Calu3 (cell line): Measurements from ENCODE around the gene AKT3. TPM values are rescaled to one million over a fixed set of nuclear protein-coding genes. Genes with fewer than 3 reads are reported as not detected.
"Not testable (repeated sequence)": the region's sequence is repeated elsewhere in the genome, so short reads cannot be mapped to it uniquely, and the experiment has no call there.

Experiments used
- BruUV-seq: library from RNA; stranded (reverse); fragments of 400-500 nt; replicated peaks from 2 replicates; lab custom pipeline; 2021; lab: Mats Ljungman, UMichigan
- CTCF ChIA-PET: fragments of 300-600 bp; sonication (Branson Sonifier 250); formaldehyde crosslinking; loops from one replicate; lab custom pipeline; 2022; ENCODE audit warnings: antibody characterized with exemption; lab: Charles Lee
- DNase-seq: peaks from one replicate; pipeline ENCODE4 v3.0.0; 2022
- H3K27ac Mint-ChIP-seq: one replicate; pipeline ENCODE4 v1.8.0; 2022; ENCODE audit warnings: mixed read lengths; ENCODE audit not compliant: unreplicated experiment
- H3K27me3 Mint-ChIP-seq: one replicate; pipeline ENCODE4 v1.8.0; 2022; ENCODE audit warnings: mixed read lengths; ENCODE audit not compliant: unreplicated experiment
- H3K36me3 Mint-ChIP-seq: one replicate; pipeline ENCODE4 v1.8.0; 2022; ENCODE audit warnings: mild to moderate bottlenecking, moderate library complexity, mixed read lengths; ENCODE audit not compliant: insufficient read depth, unreplicated experiment
- H3K4me1 Mint-ChIP-seq: one replicate; pipeline ENCODE4 v1.8.0; 2022; ENCODE audit warnings: mild to moderate bottlenecking, low read depth, mixed read lengths; ENCODE audit not compliant: unreplicated experiment
- H3K4me3 Mint-ChIP-seq: one replicate; pipeline ENCODE4 v1.8.0; 2022; ENCODE audit warnings: mild to moderate bottlenecking, low read depth, moderate library complexity, mixed read lengths; ENCODE audit not compliant: unreplicated experiment
- H3K9me3 Mint-ChIP-seq: one replicate; pipeline ENCODE4 v1.8.0; 2022; ENCODE audit warnings: low read depth, mixed read lengths; ENCODE audit not compliant: unreplicated experiment
- intact Hi-C: fragments of 100-400 bp; cut with micrococcal nuclease; formaldehyde crosslinking; loops from one replicate; pipeline ENCODE4 v1.10.0; 2022; ENCODE audit not compliant: unreplicated experiment
- total RNA-seq: library from RNA; stranded (reverse); gene quantifications from 2 replicates; pipeline ENCODE4 v1.2.3, GENCODE V29; 2022
- TF ChIP-seq, protein P1 (sequence below): fragments of 200-600 bp; IDR thresholded peaks from one replicate; pipeline ENCODE4 v1.8.0; 2022; ENCODE audit warnings: antibody characterized with exemption; ENCODE audit not compliant: unreplicated experiment

AKT3 gene
- total RNA-seq, 1 experiment from 2014 or later = 81.2 TPM

DNA sequence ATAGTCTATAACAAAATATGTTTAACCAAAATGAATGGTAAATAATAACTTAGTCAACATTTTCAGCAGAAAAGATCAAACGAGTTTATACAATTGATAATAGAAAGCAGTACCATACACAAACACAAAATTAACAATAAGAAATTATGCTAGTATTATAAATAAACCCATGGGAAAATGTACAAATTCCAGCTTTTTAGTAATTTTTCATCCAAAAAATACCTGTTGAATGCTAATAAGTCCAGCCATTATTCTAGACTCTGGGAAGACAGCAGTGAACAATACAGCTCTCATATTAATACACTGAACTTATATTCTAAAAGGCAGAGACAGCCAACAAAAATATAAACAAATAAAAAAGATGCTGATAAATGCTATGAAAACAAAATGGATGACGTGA lies 66.3 kb downstream of the AKT3 start:
- H3K27me3 Mint-ChIP-seq = no peaks in the 10 kb centered on the region
- H3K36me3 Mint-ChIP-seq = no peaks in the 10 kb centered on the region
- no peak overlapping the region for H3K4me3 Mint-ChIP-seq
- intact Hi-C loops = no loop called here
- H3K9me3 Mint-ChIP-seq = no peaks in the 10 kb centered on the region
- no peak overlapping the region for H3K27ac Mint-ChIP-seq
- TF ChIP-seq, protein P1, sequence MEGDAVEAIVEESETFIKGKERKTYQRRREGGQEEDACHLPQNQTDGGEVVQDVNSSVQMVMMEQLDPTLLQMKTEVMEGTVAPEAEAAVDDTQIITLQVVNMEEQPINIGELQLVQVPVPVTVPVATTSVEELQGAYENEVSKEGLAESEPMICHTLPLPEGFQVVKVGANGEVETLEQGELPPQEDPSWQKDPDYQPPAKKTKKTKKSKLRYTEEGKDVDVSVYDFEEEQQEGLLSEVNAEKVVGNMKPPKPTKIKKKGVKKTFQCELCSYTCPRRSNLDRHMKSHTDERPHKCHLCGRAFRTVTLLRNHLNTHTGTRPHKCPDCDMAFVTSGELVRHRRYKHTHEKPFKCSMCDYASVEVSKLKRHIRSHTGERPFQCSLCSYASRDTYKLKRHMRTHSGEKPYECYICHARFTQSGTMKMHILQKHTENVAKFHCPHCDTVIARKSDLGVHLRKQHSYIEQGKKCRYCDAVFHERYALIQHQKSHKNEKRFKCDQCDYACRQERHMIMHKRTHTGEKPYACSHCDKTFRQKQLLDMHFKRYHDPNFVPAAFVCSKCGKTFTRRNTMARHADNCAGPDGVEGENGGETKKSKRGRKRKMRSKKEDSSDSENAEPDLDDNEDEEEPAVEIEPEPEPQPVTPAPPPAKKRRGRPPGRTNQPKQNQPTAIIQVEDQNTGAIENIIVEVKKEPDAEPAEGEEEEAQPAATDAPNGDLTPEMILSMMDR = no peak
- H3K4me1 Mint-ChIP-seq = peaks cover 31% of the 10 kb centered on the region
- CTCF ChIA-PET = interaction anchor here (0.7 kb wide), 1 partner anchor 58 kb away, joined by 3 read pairs; no protein-coding TSS in a partner anchor
- DNase-seq = no peak
- BruUV-seq = no TSS peak

DNA sequence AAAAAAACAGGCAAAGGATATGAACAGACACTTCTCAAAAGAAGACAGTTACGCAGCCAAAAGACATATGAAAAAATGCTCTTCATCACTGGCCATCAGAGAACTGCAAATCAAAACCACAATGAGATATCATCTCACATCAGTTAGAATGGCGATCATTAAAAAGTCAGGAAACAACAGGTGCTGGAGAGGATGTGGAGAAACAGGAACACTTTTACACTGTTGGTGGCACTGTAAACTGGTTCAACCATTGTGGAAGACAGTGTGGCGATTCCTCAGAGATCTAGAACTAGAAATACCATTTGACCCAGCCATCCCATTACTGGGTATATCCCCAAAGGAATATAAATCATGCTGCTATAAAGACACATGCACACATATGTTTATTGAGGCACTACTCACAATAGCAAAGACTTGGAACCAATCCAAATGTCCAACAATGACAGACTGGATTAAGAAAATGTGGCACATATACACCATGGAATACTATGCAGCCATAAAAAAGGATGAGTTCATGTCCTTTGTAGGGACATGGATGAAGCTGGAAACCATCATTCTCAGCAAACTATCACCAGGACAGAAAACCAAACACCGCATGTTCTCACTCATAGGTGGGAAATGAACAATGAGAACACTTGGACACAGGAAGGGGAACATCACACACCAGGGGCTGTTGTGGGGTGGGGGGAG lies 77.5 kb downstream of the AKT3 start:
- H3K4me3 Mint-ChIP-seq, DNase-seq, H3K36me3 Mint-ChIP-seq, CTCF ChIA-PET, intact Hi-C loops, BruUV-seq, H3K4me1 Mint-ChIP-seq, H3K27me3 Mint-ChIP-seq, H3K9me3 Mint-ChIP-seq, H3K27ac Mint-ChIP-seq: not testable (repeated sequence)

DNA sequence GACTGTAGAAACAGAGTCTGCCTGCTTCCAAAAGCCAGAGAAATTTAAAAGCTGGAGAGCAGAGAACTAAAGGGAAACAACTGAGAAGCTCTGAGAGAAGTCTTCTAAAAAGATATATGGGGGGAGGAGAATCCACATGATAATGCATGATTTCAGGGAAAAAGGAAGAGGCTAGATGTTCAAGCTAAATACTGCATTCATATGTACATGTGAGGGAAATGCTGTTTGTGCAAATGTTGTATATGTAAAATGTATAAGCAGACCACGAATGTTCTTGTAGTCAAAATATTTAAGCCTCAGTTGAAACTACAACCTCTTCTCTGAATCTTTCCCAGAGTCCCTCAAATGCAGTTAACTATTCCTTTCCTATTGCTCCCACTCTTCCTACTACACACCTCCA lies 79.2 kb downstream of the AKT3 start:
- CTCF ChIA-PET = interaction anchor here (0.7 to 1.2 kb wide), 2 partner anchors 16 to 40 kb away, joined by 3 to 4 read pairs; no protein-coding TSS in a partner anchor
- H3K36me3 Mint-ChIP-seq = no peaks in the 10 kb centered on the region
- TF ChIP-seq, protein P1 = no peak
- no peak overlapping the region for H3K27ac Mint-ChIP-seq
- intact Hi-C loops = no loop called here
- no peak for DNase-seq
- no TSS peak for BruUV-seq
- H3K9me3 Mint-ChIP-seq = peaks cover 4% of the 10 kb centered on the region
- H3K27me3 Mint-ChIP-seq = no peaks in the 10 kb centered on the region
- no peaks in the 10 kb centered on the region for H3K4me1 Mint-ChIP-seq
- no peak overlapping the region for H3K4me3 Mint-ChIP-seq

DNA sequence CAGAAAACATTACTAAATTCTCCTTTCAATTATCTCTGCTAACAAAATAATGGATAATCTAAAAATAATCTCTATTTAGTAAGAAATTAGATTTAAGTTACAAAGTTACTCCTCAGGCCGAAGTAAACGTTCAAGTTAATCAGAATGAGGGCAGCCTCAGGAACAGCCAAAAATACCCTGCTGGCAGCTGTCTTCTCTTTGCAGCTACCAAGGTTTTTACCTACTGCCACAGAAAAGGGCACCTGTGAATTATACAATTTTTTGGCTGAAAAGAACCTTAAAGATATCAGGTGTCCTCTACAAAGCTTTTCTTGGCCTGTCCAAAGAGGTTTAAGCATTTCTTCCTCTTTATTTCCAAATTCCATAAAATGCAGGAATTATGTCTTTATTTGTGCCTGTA lies 84.4 kb downstream of the AKT3 start:
- Mint-ChIP-seq H3K27me3 (no peaks in the 10 kb centered on the region), H3K9me3 (no peaks in the 10 kb centered on the region), H3K36me3 (no peaks in the 10 kb centered on the region), H3K4me1 (no peaks in the 10 kb centered on the region), H3K4me3 (no peak overlapping the region), H3K27ac (no peak overlapping the region)
- DNase-seq = no peak
- CTCF ChIA-PET = no interaction called here
- intact Hi-C loops = no loop called here
- no TSS peak for BruUV-seq
- TF ChIP-seq, protein P1 = no peak

GRCh38 chr1:243763806-243764205 lies 86.2 kb downstream of the AKT3 start:
- CTCF ChIA-PET = no interaction called here
- H3K36me3 Mint-ChIP-seq = no peaks in the 10 kb centered on the region
- H3K27ac Mint-ChIP-seq = no peak overlapping the region
- H3K9me3 Mint-ChIP-seq = no peaks in the 10 kb centered on the region
- no peaks in the 10 kb centered on the region for H3K4me1 Mint-ChIP-seq
- H3K4me3 Mint-ChIP-seq = no peak overlapping the region
- no peak for DNase-seq
- BruUV-seq = no TSS peak
- intact Hi-C loops = no loop called here
- TF ChIP-seq, protein P1 = no peak
- no peaks in the 10 kb centered on the region for H3K27me3 Mint-ChIP-seq
